Measurements from ENCODE around the gene SLC13A5.
"Not testable (repeated sequence)": the region's sequence is repeated elsewhere in the genome, so short reads cannot be mapped to it uniquely, and the experiment has no call there.

The SLC13A5 gene

DNA sequence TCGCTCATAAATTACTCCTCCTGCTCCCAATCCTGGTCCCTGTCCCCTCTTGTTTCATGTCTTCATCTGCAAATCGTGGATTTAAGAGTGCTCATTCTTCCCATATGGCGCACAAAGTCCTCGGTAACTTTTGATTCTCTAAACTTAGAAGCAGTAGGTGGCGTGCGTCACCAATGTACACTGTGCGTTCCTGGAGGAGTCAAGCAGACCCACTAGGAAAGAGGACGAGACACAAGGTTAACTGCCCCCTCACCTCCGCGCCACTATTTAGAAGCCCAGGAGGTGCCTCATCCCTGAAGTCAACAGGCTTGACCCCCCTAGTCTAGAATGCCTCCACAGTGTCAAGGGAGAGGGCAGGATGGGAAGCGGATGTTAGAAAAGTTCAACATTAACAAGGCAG lies 2.9 kb downstream of the SLC13A5 start:
- peak; percentile 30 for DNase-seq

DNA sequence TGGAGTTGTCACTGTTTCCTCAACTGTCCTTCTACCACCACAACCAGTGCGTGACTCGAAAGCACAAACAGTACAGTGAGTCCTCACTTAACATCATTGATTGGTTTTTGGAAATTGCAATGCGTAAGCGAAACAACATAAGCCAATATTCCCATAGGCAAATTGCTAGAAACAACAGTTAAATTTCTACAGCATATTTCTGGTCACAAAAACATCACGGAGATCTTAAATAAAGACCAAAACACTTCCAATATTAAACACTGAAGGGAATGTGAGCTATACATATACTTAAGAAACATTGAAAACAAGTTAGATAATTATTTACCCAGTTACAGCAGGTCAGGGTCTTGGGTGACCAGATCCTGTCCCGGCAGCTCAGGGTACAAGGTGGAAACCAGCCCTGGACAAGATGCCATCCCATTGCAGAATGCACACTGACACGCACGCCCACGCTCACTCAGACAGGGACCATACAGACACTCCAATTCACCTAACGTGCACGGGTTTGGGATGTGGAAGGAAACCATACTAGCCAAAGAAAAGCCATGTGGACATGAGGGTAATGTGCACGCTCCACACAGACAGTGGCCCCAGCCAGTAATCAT lies 4.7 kb downstream of the SLC13A5 start:
- DNase-seq, result no peak

DNA sequence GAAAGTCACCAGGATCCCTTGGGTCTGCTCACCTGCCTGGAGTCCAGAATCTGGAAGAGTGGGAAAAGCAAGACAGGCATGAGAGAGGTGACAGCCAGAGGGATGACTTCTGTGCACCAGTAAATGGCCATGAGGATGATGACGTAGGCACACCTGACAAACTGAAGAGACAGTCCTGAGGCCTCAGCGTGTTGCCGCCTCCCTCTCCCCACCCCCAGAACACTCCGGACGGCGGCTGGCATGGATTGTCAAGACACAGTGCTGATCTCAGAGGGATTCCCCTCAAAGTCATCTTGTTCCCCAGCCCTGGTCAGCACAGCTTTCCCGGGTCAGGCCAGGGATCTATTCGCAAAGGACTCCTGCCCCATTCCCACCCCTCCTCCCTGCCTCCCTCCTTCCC lies 6.2 kb downstream of the SLC13A5 start:
- no peak for DNase-seq

DNA sequence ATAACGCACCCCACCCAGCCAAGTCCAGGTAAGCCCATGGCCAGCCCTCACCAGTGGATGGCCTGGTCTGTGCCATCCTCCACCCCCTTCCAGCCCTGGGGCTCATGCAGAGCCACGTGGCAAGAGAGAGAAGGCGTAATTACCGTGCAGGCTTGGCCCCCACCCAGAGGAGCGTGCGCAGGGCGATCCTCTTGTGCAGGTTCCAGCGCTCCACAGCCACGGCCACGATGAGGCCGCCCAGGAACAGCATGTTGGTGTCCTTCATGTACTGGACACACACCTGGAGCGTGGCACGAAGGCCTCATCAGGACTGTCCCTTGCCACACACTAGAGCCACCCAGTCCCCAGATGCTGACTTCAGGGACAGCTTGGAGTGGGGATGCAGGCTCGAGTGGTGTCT lies 6.7 kb downstream of the SLC13A5 start:
- DNase-seq, result no peak

DNA sequence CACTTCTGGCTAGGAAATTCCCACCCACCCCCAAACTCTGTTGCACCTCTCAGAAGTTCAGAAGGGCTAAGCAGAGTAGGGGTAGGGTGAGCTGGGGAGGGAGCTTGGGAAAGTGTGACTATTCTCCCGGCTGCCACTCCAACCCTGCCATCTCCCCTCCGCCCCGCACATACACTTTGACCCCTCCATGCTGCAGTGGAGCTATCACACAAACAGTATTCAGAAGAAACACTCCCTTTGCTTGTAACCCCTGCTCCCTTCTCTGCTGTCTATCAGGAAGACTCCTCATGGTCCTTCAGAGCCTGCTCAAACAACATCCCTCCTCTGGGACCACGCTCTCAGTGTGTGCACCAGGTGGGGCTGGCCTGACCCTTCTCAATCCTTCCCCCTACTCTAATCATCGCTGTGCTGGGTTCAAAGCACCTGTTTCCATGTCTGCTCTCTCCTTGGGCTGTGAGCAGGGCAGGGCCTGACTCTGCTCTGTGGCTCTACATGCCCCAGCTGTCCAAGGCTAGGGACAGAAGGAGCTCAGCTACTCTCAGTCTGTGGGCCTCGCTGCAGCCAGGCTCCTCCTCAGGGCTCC lies 8.6 kb downstream of the SLC13A5 start:
- no peak for DNase-seq

DNA sequence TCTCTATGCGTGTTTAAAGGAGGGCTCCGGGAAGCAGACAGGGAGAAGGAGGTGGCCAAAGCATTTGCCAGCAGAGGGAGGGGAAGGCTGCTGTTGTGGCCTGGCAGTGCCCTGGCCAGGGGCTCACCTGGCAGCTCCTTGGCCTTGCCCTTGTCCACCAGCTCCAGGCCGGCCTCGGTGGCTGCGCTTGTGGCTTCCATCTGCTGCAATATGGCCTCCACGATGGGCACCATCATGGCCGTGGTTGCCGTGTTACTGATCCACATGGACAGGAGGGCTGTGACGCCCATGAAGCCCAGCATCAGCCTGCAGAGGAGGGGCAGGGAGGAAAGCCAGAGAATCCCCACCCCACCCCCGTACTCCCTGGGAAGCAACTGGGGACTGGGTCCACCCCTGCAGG lies 9.4 kb downstream of the SLC13A5 start:
- DNase-seq, result no peak

DNA sequence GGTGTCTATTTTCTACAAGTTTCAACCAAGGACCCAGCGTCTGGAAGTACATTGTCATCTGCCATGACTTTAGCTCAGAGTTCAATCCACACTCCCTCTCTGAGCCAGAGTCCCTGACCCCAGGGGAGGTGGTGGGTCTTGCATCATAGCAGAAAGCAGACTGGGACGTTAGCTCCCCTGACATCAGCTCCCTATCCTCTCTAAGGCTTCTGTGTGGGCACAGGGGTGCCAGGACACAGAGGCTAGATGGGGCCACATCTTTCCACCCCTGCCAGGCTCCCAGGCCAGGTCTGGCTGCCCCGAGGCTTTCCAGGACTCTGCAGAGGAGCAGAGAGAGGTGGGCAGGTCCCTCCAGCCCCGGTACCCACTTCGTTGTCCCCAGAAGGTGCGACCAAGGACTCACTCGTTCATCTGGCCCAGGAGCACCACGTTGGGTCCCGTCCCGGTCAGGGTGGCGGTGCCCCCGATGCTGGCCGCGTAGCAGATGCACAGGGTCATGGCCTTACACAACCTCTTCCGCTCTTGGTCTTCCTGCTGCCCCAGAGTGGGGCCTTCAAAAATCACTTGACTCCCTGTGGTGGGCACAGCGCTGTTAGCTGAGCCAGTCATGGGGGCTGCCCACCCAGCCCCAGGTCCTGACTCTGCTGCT lies 10.5 kb downstream of the SLC13A5 start:
- DNase-seq, result no peak

DNA sequence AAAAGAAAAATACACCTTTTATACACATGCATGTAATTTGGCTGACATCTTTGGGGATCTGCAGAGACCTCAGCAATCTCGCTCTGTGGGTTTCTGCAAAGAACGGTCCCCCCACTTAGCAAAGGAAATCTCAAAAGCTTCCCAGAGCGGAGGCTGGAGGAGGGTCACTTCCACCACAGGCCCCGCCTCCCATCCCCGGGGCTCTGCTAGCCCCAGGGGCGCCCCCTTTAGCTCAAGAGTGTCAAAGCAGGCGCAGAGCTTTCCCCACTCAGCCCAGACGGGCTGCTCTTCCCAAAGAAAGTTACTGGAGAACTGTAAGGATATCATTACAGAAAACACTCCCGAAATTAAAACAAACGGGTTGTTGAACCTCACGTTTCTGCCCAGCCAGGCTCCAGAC lies 11.4 kb downstream of the SLC13A5 start:
- DNase-seq, result peak; percentile 34

DNA sequence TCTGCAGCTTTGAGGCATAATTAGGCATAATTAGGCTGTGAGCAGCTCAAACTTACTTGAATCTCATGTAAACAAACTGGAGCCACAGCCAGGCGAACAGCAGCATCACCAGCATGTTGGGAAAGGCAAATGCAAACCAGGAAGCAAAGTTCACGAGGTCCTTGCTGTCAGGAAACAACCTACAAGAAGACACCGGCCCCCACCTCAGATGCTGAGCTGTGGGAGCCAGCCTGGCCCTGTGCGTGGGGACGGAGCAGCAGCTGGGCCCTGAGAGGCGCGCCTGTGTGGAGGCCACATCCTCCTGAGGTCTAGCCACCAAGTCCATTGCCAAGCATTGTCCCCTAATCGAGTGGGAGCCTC lies 12.2 kb downstream of the SLC13A5 start:
- no peak for DNase-seq

DNA sequence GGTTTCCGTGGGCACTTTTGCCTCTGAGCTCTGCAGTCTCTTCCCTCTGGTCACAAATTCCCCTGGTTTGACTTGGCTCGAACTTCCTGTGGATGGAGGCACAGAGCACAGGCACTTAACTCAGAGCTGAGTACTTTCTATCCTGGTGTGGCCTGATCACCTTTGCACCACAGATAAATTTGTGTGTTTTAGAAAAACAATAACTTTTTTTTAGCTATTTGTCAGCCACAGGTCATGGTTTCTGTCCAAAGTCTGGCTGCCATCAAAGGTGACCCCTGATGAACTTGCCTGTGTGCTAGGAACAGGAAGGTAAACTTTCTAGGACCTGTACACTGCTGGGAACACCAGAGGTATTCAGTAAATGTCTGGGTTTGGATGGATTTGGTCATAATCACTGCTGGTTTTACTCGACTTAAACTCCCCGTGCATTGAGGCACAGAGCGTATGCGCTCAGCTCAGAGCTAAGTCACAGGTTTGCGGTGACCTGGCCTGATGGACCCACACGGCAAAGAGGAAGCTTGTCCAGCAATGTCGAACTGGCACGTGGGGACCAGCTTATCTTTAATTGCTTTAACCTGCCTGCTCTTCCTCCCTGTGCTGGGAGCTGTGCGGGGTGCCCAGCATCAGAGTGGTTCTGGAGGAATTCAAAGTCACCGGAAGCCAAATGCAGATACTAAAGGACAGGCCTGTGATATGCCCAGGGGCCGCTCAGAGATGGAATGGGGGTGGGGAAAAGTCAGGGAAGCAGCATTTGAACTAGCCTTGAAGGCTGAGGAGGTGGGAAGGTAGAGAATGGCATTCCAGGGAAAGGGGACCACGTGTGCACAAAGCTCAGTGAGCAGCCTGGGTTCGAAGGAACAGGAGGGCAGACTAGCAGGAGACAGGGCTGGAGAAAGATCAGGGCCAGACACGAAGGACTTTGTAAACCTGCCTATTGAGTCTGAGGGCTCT lies 12.9 kb downstream of the SLC13A5 start:
- no peak for DNase-seq

DNA sequence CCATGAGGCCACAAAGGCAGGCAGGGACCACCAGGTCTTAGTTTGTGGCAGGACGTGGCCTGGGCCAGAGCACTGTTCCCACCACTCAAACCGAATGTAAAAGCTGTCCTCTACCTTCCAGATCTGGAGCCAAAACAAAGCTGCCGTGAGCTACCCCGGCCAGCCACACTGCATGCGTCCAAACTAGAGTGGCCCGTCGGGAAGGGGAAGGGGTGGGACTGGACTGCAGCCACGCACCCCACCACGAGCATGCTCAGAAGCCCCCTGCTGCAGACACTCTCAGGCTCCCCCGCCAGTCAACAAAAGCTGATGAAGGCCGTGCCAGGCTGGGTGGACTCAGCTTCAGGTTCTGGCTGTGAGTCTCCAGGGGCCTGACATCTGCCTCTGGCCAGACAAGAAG lies 15.2 kb downstream of the SLC13A5 start:
- DNase-seq, result no peak

DNA sequence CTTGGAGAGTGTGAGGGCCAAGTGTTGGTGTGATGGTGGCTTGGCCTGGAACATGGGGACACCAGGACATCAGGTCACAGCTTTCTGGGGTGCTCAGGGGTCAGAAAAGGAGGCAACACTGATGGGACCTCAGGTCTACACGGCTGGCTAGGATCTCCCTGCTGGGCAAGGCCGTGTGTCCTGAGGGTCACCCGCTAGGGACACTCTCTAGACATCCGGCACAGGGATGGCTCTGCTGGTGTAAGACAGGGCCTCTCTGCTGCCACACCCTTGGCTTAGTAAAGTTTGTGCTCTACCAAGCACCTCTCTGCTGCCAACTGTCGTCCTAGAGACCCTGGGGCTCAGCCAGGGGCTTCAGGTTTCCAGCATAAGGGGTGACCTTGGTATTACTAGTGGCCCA lies 16.3 kb downstream of the SLC13A5 start:
- no peak for DNase-seq

DNA sequence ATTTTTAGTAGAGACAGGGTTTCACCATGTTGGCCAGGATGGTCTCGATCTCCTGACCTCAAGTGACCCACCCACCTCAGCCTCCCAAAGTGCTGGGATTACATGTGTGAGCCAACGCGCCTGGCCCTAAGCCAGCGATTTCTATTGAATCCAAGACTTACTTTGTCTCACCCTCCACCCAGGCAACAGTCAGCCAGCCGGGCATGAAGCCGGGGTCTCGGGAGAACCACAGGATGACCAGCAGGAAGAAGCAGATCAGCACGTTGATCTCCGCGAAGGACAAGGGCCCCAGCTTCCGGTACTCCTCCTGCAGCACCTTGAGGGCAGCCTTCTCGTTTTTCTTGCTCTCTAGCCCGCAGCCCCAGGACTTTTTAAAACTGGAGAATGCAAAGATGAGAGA lies 17.6 kb downstream of the SLC13A5 start:
- DNase-seq, result no peak

DNA sequence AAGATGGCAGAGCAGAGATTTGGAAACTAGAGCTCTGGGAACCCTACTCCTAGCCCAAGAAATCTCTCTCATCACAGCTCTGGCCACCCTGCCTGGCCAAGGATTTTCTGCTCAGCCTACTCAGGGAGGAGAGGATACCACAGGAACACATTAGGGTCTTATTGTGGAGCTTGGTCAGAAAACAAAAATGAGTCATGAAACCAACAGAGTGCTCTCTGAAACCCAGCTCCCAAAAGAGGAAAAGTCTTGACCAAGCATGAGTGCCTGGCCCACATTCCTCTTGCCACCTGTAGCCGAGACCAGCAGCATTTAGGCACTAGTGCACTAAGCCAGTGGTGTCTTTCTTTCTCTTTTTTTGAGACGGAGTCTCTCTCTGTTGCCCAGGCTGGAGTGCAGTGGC lies 18.1 kb downstream of the SLC13A5 start:
- DNase-seq, result no peak

DNA sequence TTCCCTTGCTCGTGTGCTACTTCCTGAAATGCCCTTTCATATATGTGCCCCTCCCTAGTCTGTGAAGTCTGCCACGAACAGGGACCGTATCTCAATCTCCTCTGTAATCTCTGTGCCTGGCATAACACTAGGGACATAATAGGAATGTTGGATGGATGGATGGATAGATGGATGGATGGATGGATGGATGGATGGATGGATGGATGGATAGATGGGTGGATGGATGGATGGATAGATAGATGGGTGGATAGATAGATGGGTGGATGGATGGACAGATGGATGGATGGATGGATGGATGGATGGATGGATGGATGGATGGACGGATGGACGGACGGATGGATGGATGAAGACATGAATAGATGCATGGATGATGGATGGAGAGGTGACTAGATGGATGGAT lies 21.2 kb downstream of the SLC13A5 start:
- not testable (repeated sequence) for DNase-seq

DNA sequence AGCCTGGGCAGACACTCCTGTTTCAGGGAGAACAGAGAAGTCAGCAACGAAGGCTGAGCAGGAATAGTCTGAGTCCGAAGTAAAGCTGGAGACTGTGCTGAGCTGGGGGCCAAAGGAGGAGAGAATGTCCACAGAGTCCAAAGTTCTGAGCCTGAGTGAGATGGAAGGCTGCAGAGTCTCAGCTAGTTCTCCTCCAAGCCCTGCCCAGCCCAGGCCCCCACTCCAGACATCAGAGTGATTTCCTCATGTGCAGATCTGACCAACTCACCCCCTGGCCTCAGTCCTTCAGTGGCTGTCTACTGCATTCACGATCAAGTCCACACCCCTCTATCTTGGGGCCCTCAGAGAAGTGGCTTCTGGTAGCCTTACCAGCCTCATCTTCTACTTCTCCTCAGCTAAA lies 21.6 kb downstream of the SLC13A5 start:
- no peak for DNase-seq

DNA sequence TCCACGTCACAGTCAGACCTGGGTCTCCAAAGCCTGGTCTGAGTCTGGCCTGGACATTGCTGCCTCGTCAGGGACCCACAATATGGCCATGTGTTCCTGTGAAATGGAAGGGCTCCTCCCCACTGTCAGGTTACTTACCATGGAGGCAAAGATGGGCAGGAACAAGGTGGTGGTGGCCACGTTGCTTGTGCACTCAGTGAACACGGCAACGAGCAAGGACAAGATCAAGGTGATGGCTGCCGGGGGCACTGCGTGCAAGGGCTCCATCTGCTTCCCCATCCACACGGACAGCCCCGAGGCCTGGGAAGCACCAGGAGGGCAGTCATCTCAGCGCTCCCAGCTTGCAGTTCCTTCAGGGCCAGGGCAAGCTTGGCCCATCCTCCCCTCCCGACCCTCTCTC lies 22.5 kb downstream of the SLC13A5 start:
- no peak for DNase-seq

DNA sequence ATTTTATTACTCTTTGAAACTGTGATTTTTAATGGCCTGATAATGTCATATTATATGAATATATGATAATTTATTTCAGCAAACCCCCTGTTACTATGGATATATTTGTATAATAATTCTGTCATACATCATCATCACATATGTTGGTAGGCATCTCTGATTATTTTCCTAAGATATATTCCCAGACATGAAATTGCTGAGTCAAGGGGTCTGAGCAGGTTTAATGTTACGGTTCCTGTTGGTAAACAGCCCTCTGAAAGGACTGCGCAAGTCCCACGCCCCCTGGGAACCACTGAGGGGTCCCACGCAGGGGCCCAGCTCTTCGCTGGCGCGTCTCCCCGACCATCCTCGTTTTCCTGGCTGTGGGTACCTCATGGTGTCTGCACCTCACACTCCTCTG lies 24.2 kb downstream of the SLC13A5 start:
- DNase-seq, result no peak

DNA sequence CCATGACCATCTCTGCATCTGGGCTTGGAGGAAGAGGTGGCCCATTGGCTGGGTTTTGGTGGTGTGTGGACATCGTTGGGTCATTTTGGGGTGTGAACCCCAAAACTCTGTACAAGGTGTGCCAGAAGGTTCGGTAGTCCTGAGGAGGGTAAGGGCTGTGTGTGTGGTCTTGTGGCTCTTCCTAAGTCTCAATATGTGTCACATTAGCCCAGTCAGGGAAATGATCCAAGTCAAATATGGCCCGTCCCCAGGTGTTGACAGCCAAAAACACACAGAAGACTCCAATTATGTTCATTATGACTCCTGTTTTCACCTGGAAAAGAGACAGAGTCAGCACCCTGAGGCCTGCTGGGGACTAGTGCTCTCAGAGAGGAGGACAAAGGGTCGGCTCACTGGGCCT lies 27.1 kb downstream of the SLC13A5 start:
- DNase-seq, result no peak

DNA sequence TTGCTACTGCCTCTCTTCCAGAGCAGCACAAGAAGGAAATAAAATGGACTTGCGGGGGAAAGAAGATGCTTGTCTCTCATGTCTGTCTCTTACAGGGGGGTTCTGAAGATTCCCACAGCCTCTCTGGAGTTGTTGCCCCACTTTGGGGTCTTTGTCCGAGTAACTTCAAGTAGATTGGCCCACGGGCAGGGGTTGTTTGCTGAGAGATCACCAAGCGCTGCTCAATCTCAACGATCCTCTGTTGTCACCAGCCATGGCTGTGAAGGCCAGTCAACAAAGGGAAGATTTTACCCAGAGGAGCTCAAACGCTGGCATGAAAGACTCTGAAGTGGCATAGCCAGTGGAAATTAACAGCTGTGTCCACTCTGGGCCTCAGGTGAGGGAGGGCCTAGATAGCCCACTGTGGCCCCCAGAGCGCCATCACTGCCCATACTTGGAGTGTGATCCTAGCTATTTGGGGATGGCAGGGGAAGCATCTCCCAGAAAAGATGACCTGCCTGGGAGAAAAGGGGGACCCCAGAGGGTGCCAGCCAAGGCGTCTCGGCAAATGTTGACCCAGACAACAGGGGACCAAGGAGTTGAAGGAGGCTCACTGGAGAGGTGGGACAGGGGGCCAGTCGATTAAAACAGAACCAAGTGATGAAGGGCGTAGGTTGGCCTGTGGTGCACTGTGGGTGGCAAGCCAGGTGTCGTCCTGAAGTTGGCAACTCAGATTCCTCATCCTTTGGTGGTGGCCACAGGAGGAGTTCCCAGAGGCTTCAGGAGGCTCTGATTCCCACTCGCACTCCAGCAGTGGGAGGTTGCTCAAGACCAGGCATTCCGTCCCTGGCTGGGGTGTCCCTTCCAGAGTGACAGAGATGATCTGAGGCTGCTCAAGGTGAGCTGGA lies 28.0 kb downstream of the SLC13A5 start:
- DNase-seq, result no peak

DNA sequence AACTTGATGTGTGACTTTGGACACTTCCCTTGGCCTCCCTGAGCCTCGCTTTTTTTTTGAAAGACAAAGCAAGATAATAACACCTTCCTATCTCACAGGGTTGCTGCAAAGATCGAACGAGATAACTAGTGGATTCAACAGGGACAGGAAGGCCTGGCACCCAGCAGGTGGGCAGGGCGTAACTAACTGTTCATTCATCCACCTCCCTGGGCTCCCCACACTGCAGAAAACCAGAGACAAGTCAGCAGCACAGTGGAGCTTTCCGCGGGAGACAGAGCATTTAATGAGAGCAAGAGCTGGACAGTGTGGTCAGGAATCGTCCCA lies 28.7 kb downstream of the SLC13A5 start:
- DNase-seq, result no peak

DNA sequence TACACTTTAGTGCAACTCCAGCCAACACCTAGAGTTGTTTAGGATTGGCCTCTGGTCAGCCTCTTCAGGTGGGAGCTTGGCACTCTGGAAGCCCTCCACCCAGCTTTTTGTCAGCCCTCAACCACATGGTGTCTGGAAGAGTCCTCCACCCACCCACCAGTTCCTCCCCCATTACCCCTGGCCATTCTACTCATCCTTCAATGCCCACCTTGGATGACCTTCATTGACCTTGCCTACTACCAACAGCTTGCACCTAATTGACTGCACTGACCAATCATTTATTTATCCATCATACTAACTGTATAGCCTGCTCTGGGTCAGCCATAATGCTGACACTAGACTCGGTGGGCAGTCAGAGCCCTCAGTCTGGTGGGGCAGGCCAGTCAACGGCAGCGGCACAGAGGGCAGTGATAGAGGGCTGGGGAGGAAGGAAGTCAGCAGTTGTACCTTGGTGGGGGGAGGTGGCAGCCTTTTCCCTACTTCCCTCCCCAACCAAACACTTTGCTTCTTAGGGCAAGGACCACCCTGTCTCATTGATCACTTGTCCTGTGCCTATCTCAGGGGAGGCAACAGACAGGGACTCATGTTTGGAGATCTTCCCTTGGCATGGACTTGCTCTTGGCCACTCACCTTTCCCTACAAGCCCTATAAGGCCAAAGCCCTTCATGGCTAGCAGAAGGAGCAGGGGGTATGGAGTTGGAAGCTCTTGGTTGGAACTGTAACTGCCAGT lies 29.3 kb downstream of the SLC13A5 start:
- DNase-seq, result no peak

Data from RPMI8226 (cell line).